Effector memory CD4-positive, alpha-beta T cell (primary cell): ENCODE results near the gene COMMD10.

Experiments used
- DNase-seq, 3 donors: peaks; one replicate each; pipeline ENCODE4 v3.0.0-alpha.2; 2020
- H3K27ac ChIP-seq: 2 replicates; pipeline ENCODE4 v1.7.0; 2013; ENCODE audit warnings: mild to moderate bottlenecking, low read length, moderate library complexity; ENCODE audit not compliant: insufficient read depth, poor library complexity, severe bottlenecking
- H3K27me3 ChIP-seq: replicated peaks from 2 replicates; pipeline ENCODE4 v1.7.0; 2013; ENCODE audit warnings: mild to moderate bottlenecking, low read length; ENCODE audit not compliant: insufficient read depth, control insufficient read depth, poor library complexity, severe bottlenecking
- H3K36me3 ChIP-seq: 2 replicates; pipeline ENCODE4 v1.7.0; 2013; ENCODE audit warnings: mild to moderate bottlenecking, low read length, moderate library complexity; ENCODE audit not compliant: control insufficient read depth, insufficient read depth
- H3K4me1 ChIP-seq: 2 replicates; pipeline ENCODE4 v1.7.0; 2013; ENCODE audit warnings: low read length, mild to moderate bottlenecking; ENCODE audit not compliant: control insufficient read depth, insufficient read depth, poor library complexity, severe bottlenecking
- H3K4me3 ChIP-seq: 2 replicates; pipeline ENCODE4 v1.7.0; 2013; ENCODE audit warnings: low read length, low read depth, mild to moderate bottlenecking; ENCODE audit not compliant: insufficient read depth, poor library complexity, severe bottlenecking
- H3K9me3 ChIP-seq: 2 replicates; pipeline ENCODE4 v1.7.0; 2013; ENCODE audit warnings: mild to moderate bottlenecking, low read length, moderate library complexity; ENCODE audit not compliant: control insufficient read depth
- total RNA-seq, 3 donors: gene quantifications; one replicate each; lab custom pipeline; 2026; lab: John Stamatoyannopoulos, UW

The COMMD10 gene
- total RNA-seq, result 21.7 to 22.0 (median 21.9) reads per million in 3 donors

GRCh38 chr5:116084871-116085715 lies at the start of gene COMMD10:
Gene COMMD10 (plus strand): TSS chr5:116085025.
- H3K36me3 ChIP-seq, result no peaks in the 10 kb centered on the region
- H3K4me3 ChIP-seq, result peak within 1 kb of the TSS; percentile 70
- no peaks in the 10 kb centered on the region for H3K27me3 ChIP-seq
- peak within 1 kb of the TSS; percentile 75 for H3K27ac ChIP-seq
- peak; percentile 68 to 69 (median 69) for DNase-seq
- no peaks in the 10 kb centered on the region for H3K9me3 ChIP-seq
- peaks cover 10% of the 10 kb centered on the region for H3K4me1 ChIP-seq

DNA sequence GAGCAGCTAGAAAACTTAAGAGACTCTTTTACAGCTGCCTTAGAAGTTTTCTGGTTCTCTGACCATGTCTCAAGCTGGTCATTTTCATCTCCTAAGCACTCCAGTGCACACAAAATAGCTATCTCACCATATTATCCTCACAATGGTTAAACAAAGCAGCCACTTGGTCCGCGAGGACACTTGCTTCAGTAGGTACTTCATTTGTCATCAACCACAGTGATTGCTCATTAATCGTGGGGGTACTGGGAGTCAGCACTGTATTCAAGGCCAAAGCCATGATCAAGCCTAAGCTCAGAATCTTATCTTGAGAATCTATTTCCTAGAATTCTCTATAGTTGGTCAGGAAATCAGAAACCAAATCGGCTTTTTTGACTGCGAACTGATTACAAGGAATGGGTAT lies 49.7 kb upstream of the COMMD10 start:
- Histone ChIP-seq H3K4me3 (no peak overlapping the region), H3K27me3 (no peaks in the 10 kb centered on the region), H3K9me3 (no peaks in the 10 kb centered on the region), H3K4me1 (no peaks in the 10 kb centered on the region), H3K36me3 (no peaks in the 10 kb centered on the region), H3K27ac (no peak overlapping the region)
- DNase-seq, result no peak

- Histone ChIP-seq H3K9me3 (no peaks in the 10 kb centered on the region), H3K27ac (no peak overlapping the region), H3K4me3 (no peak overlapping the region), H3K4me1 (no peaks in the 10 kb centered on the region), H3K36me3 (no peaks in the 10 kb centered on the region), H3K27me3 (no peaks in the 10 kb centered on the region)
- no peak for DNase-seq
These were observed 47.5 kb upstream of the COMMD10 start for GRCh38 chr5:116037236-116037822.

DNA sequence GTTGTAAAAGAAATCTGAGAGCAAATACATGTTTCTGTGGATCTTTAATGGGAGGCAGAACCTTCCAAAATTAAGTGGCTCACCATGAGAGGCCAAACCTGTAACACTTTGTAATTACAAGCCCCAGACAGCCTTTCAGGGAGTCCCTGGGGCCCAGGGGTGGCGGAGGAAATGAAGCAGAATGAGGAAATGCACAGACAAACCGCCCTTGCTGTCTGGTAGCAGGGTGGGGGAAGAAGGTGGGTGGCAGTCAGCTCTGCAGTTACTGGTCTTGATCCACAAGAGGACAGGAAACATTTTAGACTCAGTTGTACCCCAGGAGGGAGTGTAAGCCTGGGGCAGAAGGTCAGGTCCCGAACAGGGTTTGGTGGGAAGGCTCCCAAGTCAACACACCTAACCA lies 46.0 kb upstream of the COMMD10 start:
- Histone ChIP-seq H3K36me3 (no peaks in the 10 kb centered on the region), H3K4me3 (no peak overlapping the region), H3K4me1 (no peaks in the 10 kb centered on the region), H3K9me3 (no peaks in the 10 kb centered on the region), H3K27ac (no peak overlapping the region), H3K27me3 (no peaks in the 10 kb centered on the region)
- DNase-seq, result no peak

- Histone ChIP-seq H3K9me3 (no peaks in the 10 kb centered on the region), H3K36me3 (no peaks in the 10 kb centered on the region), H3K4me1 (no peaks in the 10 kb centered on the region), H3K27me3 (no peaks in the 10 kb centered on the region), H3K27ac (no peak overlapping the region), H3K4me3 (no peak overlapping the region)
- DNase-seq, result no peak
These were observed 42.5 kb upstream of the COMMD10 start for GRCh38 chr5:116042375-116042774.

DNA sequence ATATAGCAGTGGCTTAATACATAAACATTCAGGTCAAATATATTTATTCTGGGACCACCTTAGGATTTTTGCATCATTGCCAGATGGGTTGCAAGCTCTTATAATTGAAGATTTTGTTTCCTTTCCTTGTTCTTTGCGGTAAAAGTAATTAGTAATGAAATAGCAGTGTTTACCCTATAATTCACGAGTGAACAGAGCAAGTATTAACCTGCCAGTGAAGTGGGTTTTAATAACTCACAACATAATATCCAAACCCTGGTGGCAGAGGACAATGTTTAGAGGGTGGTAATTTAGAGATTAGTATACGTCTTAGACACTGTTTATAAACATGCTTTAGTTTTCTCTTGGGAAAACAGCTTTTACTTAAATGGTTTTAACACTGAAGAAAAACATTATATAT lies 40.8 kb upstream of the COMMD10 start:
- Histone ChIP-seq H3K4me3 (no peak overlapping the region), H3K4me1 (no peaks in the 10 kb centered on the region), H3K9me3 (no peaks in the 10 kb centered on the region), H3K27ac (no peak overlapping the region), H3K27me3 (no peaks in the 10 kb centered on the region), H3K36me3 (no peaks in the 10 kb centered on the region)
- no peak for DNase-seq

DNA sequence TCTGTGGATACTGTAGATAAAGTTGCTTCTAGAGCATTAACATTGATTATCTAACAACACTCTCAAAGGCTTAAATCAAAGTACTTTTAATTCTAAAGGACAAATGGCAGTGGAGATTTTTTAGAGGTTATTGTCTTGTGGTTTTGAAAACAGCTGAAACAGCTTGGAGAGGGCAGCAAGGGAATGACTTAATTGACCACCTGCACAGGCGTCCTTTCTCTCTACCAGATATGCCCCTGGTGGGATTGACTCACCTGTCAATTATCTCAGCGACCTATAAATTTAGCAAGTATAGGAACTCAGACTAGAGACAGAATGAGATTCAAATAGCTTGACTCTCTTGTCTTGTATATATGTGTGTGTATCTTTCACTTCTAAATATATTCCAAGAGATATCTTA lies 39.0 kb upstream of the COMMD10 start:
- H3K9me3 ChIP-seq, result no peaks in the 10 kb centered on the region
- H3K4me1 ChIP-seq, result no peaks in the 10 kb centered on the region
- H3K27me3 ChIP-seq, result no peaks in the 10 kb centered on the region
- DNase-seq, result no peak
- H3K27ac ChIP-seq, result no peak overlapping the region
- no peaks in the 10 kb centered on the region for H3K36me3 ChIP-seq
- no peak overlapping the region for H3K4me3 ChIP-seq

- no peak overlapping the region for H3K4me3 ChIP-seq
- H3K27me3 ChIP-seq, result no peaks in the 10 kb centered on the region
- no peak overlapping the region for H3K27ac ChIP-seq
- H3K9me3 ChIP-seq, result no peaks in the 10 kb centered on the region
- H3K36me3 ChIP-seq, result no peaks in the 10 kb centered on the region
- no peak for DNase-seq
- H3K4me1 ChIP-seq, result no peaks in the 10 kb centered on the region
These were observed 38.6 kb upstream of the COMMD10 start for GRCh38 chr5:116046261-116046660.

DNA sequence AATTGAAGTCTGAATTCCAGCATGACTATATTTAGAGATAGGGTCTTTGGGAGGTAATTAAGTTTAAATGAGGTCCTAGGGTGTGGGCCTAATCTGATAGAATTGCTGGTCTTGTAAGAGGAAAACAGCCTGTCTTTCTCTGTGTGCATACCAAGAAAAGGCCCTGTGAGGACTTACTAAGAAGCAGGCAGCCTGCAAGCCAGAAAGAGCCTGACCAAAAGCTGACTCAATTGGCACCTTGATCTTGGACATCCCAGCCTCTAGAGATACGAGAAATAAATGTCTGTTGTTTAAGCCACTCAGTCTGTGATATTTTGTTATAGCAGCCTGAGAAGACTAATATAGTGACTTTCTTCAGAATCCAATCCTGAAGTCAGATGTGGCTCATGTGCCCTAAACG lies 38.0 kb upstream of the COMMD10 start:
- Histone ChIP-seq H3K4me3 (no peak overlapping the region), H3K27ac (no peak overlapping the region), H3K36me3 (no peaks in the 10 kb centered on the region), H3K9me3 (no peaks in the 10 kb centered on the region), H3K27me3 (no peaks in the 10 kb centered on the region), H3K4me1 (no peaks in the 10 kb centered on the region)
- DNase-seq, result no peak

DNA sequence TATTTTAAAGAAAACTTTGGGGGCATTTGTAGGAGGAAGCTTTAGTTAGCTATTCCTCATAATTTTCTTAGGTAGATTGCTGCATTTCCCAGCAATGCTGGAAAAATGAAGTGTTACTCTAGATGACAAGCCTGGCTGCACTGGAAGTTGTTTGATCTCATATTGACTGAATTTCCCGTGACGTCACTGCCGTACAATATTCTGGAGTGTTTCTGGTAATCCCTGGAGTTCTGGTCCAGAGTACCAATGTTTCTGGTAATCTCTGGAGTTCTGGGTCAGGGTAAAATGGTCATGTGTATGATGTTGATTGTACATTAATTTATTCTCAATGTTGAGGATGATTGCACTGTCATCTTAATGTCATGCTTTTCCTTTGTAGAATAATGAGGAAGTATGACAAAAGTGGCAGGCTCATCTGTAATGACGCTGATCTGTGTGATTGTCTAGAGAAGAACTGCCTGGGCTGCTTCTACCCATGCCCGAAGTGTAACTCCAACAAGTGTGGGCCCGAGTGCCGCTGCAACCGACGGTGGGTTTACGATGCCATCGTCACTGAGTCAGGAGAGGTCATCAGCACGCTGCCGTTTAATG lies 26.4 kb upstream of the COMMD10 start:
- no peaks in the 10 kb centered on the region for H3K36me3 ChIP-seq
- H3K4me1 ChIP-seq, result no peaks in the 10 kb centered on the region
- no peak for DNase-seq
- H3K27ac ChIP-seq, result no peak overlapping the region
- H3K4me3 ChIP-seq, result no peak overlapping the region
- H3K9me3 ChIP-seq, result no peaks in the 10 kb centered on the region
- no peaks in the 10 kb centered on the region for H3K27me3 ChIP-seq
